Measurements from ENCODE around the gene MOG.
A peak's percentile ranks its signal among the peaks of the same experiment; 100 is the strongest.

The MOG gene

DNA sequence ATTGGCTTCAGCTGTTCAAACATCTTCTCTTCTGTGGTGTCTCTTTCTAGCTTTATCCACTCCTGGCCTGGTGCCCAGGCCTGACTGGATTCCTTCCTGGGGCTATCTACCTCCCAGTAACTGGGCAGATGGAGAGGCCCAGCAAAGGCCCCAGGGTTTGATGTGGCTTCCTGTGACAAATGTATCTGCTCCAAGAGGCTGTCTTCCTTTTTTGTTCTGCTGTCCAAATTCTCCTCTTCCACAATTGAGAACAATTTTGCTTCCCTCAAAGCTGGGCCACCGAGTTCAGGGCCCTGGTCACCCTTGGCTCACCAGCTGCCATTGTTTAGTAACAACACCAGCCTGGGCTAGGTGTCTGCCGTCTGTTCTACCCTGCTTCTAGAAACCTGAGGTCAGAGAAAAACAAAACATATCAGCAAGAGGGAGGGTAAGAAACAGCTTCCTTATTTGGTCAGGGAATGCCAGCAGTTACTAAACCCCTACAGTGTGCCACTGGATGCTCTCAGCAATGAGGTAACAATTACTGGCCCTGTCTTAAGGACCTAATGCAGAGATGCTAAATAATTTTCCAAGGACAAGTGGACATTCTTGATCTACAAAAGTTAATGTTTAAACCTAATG is 20.2 kb downstream of the MOG start:
- no peak for DNase-seq

- DNase-seq, result no peak
These were observed 21.2 kb downstream of the MOG start for GRCh38 chr6:29678114-29678513.

DNA sequence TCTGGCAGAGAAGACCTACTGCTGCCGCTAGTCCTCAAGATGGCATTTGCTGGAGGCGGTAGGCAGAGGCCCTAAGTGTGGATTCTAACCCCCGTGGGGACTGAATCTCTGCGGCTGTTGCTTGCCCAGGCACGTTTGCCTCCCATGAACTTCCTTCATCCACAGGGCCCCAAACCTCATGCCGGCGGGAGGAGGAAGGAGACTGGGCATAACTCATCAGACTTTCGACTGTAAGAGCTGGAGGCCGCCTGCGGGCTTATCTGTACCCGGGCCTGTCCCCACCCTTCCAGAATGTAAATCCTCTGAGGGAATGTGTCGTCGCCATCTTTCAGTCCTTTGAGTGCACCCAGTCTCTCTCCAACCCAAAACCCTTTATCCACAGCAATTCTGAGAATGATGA is 23.1 kb downstream of the MOG start:
- DNase-seq, result no peak

DNA sequence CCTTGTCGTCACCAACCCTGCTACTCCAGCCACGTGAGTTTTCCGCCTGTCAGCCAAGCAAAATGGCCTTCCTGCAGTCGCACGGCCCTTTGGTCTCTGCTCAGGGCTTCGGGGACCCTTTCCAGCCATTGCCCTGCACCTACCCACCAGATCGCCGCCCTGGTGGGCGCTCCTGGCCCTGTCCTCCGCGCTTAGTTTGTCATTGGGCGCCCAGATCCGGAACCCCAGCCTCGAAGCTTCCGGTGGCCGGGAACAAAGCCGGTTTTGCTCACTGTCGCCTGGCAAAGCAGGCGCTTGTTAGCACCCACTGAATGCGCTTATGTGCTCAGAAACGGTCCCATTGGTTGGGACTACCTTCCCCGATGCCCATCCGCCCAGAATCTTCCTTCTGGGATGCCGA is 23.5 kb downstream of the MOG start:
- DNase-seq, result no peak

DNA sequence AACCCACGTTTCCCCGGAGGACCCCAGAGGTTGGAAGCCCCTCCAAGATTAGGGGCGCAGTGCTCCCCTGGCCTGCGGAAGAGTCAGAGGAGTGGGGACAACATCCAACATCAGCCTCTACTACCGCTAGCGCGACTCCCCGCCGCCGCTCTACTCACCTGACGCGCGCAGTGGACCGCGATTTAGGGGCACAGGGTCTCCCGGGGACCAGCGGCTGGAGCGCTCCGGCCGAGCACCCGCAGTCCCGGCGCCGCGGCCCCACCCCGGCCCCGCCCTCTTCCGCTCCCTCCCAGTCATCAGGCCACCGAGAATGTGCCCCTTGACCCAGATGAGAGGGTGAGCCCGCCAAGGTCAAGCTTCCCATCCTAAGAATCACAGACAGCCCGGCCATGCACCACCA is 24.0 kb downstream of the MOG start, which contains the start of gene ZFP57:
TSS of gene ZFP57 (minus strand) at position 249 of the 400 bp plus-strand sequence. CDS start 4,149 bp downstream, outside the sequence.
- DNase-seq, result no peak

DNA sequence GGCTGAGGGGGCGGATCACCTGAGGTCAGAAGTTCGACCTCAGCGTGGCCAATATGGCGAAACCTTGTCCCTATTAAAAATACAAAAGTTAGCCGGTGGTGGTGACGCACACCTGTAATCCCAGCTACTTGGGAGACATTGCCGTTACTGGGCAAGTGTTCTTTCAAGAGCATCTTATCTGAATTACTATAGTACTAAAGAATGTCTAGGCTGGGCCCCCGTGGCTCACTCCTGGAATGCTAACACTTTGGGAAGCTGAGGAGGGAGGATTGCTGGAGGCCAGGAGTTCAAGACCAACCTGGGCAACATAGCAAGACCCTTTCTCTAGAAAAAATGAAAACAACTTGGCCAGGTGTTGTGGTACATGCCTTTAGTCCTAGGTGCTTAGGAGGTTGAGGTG is 24.9 kb downstream of the MOG start:
- no peak for DNase-seq

- no peak for DNase-seq
These were observed 28.9 kb downstream of the MOG start for GRCh38 chr6:29685718-29686326.

GRCh38 chr6:29694637-29695036 is 37.7 kb downstream of the MOG start:
- DNase-seq, result no peak

DNA sequence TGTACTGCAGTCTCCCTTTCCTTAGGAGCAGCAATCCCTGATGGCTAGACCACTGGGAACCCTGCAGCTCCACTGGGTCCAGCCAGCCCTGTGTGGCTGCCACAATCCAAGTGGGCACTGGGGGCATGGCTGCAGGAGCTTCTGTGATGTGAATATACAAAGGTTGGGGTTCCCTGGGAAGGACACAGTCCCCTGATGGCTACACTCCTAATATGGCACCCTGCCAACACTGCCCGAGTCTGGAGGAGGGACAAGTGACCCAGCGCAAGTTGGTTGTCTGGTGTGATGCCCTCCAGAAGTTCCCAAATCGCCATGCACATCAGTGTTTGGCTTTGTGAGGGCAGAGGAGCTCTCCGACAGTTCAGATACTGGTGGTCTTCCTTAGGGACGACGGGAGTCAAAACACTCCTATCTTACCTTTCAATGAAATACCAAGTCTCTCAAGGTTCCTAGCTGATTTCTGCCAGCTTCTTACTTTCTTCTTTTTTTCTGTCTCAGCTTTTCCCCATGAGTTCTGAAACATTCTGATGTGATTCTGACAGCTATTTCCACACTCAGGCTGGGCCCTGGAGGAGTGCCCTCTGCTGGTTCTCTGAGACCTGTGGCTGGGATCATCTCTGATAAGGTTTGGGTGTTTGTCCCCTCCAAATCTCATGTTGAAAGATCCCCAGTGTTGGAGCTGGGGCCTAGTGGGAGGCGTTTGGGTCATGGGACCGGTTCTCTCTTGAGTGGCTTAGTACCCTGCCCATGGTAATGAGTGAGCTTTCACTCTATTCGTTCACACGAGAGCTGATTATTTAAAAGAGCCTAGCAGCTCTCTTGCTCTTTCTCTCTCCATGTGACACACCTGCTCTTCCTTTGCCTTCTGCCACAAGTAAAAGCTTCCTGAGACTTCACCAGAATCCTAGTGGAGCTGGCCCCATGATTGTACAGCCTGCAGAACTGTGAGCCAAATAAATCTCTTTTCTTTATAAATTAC is 39.5 kb downstream of the MOG start:
- DNase-seq, result no peak

DNA sequence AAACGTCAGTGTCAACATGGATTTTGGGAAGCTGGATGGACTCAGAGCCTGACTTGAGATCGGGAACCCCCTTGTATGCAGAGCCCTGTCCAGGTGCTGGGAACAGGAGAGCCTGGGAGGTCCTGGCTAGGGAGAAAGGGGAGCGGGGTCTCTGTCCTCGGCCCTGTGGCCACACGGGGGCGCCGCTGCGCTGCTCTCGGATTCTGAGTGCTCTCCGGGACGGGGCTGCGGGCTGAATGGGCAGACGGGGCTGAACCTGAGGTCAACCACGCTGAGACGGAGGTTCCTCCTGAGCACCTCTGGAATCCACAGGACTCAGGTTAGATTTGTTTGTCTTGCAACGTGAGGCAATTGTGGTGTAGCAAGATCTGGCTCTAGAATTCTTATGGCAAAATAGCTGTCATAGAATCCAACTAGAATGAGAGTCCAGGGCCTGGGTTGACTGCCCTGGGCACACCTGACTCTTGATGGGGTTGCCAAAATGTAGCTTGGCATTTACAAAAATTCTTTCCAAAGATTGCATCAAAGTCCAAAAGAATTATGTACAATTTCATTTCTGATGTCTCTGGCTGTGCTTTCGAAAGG is 45.7 kb downstream of the MOG start:
- no peak for DNase-seq

GRCh38 chr6:29705389-29706231 is 48.7 kb downstream of the MOG start:
- DNase-seq, result peak in 1 of 2 experiments; percentile 23

- DNase-seq, result no peak
These were observed 51.7 kb downstream of the MOG start for GRCh38 chr6:29708432-29709179.

DNA sequence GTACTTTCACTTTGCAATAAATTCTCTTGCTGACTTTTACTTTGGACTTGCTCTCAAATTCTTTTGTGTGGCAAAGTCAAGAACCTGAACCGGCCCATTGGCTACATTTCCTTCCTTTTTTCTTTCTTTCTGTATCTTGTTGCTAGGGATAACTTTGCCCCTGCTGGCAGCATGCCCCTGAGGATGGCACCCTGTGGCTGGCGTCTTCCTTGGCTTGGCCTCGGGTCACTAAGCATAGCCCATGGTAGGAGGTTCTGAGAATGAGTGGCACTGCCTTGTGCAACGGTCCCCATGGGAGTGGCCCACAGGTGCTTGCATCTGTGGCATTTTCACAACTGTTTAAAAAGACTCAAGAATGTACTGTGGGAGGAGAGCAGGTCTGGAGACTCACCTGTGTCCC is 52.3 kb downstream of the MOG start:
- no peak for DNase-seq

DNA sequence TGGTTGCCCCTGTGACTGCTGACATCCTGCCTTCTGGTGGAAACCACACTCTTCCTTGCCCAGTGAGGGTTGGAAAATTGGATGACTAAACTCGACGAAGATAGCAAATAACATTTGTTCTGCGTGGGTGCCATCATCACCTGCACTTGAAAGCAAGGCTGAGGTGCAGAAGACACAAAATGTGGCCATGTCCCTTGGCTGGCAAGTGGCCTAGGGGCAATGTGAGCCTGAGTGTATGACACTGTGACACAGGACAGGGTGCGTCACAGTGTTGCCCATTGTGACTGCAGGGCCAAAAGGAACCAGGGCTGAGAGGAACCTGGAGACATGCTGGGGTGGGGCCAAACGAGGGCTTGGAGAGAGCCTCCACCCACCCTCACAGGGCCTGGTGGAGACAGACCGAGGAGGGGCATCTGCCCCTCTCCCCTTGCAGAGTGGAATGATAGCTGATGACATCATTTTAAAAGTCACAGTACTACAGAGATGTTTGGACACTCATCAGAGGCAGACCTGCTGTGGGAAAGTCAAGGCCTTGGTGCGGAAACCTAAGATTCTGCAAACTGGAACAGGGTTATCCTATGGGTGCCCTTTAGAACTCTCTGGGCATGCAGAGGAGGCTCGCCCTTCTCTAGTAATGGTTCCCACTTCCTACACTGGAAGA is 53.5 kb downstream of the MOG start:
- DNase-seq, result no peak

GRCh38 chr6:29720863-29721262 is 64.0 kb downstream of the MOG start:
- no peak for DNase-seq
